ENCODE measurements around the gene LGR6.

Gene LGR6

DNA sequence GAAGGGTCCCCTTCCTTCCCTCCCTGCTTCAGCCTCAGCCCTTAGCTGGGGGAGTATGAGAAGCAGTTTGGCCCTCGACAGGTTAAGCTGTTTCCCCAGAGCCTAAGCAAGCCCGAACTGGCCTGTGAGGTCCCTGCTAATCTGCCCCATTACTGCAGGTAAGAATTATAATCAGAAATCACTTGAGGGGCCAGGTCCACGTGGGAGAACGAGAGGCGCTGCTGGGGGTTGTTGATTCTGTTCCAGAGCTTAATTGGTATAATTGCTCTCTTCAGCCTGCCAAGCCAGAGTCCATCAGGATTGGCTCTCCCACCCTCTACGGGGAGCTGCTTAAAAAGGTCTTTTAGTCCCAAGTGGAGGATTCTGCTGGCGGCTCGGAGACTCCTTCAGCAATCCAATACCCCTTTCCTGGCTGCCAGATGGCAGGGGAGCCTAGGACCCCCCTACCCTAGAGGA, 77.3 kb downstream of the LGR6 start:
- DNase-seq = no peak

DNA sequence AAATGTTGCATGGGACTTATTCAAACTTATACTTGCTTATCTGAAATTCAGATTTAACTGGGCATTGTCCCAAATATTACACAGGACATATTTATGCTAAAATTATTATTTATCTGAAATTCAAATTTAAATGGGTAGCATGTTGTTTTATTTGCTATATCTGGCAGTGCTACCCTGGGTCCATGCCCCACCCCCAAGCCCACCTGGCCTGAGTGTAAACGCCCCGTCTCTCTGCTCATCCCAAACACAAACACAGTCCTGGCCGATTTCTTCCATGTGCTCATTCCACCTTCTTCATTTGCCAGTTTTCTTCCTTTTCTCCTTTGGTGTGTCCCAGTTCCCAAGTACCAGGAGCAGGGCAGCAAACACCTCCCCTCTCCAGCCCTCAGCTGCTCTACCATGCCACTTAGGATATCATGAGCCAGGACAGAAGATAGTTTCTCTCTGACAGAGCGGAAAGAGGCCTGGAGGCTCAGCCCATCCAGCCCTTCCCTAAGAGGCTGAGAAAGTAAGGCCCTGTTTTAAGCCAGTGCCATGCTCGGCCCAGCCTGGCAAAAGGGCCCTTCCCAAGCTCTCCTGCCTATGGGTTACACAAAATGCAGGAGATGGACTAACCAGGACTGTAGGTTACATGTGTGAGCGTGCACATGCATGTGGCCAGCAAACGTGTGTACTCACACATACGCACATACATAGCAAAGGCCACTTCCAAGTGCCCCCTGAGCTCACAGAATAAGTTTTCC, 78.7 kb downstream of the LGR6 start:
- no peak for DNase-seq

DNA sequence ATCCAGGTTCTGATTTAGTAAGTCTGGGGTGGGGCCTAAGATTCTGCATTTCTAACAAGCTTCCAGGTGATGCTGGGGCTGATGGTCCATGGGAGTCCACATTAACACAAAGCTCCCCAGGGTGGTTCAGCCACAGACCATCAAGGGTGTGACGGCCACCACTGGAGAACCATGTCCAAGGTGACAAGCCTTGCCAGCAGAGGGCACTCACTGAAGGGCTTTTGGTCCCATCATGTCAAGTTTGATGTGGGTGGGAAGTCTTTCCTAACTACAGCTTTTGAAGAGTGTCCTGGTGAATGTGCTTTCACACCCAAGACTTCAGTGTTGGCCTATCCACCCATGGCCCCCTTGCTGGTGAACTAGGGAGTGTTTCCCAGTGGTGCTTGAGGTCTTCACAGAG, 81.0 kb downstream of the LGR6 start:
- peak; percentile 70 for DNase-seq

DNA sequence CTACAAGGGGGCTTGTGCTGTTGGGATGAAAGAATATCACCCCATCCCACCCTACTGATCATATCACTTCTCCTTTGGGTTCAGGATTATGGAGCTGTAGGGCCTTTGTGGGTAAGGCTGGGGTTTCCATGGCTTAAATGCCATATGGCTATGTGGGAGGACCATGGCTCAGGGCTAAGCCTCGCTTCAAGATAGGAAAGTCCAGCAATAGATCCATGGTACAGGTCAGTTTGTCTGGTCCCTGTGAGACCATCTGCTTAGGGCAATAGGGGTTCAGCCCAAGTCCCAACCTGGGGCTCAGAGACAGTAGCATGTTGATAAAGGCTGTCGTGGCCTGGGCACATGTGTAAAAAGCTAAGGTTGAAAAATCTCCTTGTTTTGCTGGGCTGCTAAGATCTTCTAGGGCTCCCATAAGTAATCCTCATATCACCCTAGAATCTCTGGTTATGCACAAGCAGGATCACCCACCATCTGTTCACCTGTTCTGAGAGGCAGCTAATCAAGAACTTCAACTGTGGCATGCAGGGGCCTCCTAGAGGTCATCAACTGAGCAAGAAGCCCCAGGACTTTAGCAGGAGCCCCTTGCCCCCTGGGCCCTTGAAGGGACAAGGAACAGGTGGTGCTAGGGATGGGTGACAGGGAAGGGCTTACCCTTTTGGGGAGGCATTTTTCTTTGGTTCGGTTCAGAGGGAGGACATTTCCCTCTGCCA, 81.6 kb downstream of the LGR6 start:
- no peak for DNase-seq

DNA sequence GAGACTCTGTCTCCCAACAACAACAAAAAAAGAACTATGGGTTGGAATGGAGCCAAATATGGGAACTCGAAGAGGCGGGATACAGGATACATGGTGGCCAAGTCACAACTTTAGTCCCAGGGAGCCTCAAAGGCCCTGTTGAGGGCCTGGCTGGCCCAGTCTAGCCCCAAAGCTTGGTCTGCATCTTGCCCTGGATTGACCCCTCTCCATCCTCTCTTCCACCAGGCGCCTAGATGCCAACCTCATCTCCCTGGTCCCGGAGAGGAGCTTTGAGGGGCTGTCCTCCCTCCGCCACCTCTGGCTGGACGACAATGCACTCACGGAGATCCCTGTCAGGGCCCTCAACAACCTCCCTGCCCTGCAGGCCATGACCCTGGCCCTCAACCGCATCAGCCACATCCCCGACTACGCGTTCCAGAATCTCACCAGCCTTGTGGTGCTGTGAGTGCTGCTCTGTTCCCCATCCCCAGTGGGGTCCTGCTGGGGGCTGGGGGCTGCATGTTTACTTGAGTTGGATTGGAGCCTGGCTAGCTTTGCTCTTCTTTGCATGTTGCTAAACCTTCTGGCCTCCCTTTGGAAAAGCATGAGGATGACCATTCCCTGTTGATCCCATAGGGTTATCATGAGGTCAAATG, 82.6 kb downstream of the LGR6 start:
- DNase-seq = no peak

DNA sequence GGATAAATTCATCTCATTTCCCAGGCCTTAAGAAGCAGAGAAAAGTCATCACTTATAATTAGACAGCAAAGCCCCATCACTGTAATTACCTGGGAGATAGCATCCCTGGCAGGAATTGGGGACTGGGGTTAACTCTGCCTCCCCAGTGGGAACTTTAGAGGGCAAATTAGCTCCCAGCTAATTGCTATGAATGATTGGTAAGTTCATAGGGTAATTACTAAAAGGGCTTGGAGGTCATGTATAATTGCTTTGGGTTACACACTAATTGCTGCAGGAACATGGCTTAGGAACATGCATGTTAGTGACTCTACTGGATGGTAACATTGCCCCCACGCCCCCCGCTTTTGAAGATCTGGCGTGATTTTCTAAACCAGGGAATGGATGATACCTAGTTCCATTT, 83.3 kb downstream of the LGR6 start:
- DNase-seq = no peak

DNA sequence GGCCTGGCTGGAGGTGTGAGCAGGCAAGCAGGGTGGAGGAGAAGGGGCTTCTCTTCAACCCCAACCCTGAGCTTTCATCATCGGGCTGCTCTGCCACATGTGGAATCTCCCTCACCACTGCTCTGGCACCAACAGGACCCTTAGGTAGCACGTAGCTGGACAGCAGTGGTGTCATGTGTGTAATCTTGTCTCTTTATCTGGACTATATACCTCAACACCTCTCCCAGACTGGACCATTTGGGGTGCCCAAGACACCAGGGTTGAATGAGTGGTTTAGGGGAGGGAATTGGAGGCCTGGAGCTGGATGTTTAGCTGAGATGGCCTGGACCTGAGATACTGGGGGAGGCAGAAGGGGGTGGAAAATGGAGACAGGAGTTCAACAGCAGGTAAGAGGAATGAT, 85.2 kb downstream of the LGR6 start:
- DNase-seq = no peak

DNA sequence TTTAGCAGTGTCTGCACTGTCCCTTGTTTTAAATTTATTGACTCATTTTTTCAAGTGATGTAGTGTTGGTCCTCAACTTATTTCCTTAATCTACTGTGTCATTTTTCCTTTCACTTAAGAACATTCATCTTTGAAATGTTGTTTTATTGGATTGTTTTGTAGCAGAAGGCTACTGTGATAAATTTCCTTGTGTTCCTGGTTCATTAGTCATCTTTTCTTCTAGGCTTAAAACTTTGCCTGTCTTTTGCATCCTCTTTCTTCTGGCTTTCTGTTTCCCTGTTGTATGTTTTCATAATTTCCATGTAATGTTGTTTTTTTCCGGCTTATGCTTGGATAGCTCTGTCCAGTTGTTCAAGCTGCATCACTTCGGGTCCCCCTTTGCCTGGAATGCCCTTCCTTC, 86.2 kb downstream of the LGR6 start:
- DNase-seq = no peak

DNA sequence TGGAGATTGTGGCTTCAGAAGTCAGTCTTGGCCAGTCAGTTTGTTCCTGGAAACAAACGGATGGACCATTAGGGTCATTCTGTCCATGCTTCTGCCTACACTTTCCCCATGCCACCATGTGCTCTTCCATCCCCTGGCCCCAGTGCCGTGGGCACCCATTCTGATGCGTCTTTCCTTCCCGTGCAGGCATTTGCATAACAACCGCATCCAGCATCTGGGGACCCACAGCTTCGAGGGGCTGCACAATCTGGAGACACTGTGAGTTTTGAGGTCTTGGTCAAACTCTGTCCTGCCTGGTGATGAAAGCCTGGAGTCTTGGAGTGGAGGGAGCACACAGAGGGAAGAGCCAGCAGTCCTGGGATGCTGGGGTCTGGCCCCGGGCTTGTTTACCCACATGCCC, 87.0 kb downstream of the LGR6 start:
- DNase-seq = no peak

DNA sequence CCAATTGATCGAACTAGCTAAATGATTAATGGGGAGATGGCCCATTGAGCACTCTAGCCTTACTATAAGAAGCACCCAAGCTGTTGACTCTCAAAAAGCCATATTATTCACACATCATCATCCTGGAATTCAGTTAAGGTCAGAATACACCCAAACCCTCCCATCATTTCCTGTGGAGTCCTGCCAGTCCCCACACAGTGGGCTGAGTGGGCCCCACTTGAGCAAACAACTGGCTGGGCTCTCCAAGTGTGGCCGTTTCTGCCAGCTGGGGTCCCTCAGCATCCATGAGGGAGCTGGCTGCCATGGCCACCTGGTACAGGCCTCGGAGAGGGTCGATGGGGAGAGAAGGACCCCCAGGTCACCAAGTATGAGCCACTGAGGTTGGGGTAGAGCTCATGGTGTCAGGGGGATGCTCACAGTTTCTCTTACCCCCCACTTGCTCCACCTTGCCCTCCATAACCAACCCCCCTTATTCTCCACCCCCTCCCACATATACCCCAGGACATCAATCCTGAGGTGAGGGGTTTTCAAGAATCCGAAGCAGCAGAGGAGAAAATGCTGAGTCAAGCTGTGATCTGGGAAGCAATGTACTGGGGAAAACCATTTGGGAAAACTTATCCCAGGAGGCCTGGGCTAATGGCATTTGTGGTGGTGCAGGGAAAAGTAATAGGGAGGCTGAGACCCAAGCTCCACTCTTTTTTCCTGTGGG, 87.9 kb downstream of the LGR6 start:
- DNase-seq = no peak

DNA sequence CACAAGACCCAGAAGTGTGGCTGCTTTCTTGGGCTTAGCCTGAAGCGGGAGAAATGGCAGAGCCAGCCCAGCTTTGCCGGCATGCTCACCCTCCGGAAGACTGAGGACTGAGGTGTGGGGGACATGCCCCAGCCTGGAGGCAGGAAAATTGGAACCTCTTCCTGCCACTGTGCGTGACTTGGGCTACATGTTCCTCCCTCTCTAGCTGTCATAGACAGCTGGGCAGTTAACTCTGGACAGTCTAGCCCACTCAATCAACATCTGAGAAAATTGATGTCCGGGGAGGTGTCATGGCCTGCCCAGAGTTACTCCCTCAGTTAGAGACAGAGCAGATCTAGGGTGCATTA, 88.4 kb downstream of the LGR6 start:
- DNase-seq = no peak

DNA sequence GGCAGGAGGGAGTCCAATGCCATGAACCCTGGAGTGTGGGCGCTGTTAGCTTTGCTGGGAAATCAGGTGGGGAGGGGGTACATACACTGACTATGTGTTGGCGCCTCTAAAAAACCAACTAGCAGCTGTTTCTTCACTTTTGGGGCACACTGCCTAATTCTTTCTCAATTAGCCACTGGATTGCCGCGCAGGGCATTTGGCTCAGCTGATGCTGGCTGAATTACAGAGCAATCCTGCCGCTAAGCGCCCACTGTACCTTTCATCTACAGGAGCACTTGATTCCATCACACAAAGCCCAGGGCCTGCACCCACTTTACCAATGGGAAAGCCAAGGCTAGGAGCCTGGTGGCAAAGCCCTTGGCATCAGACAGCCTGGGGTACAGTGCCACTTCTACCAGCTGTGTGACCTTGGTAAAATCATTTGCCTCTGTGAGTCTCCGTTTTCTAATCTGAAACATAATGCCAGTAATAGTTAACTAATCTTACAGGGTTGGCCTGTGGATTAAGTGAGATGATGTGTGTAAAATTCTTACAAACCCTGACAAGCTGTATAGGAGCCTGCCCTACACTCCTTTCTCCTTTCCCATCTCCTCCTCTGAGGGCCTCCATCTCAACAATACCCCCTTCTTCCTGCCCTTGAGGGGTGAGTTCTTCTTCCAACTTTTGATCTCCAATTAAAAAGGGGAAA, 89.1 kb downstream of the LGR6 start:
- no peak for DNase-seq

DNA sequence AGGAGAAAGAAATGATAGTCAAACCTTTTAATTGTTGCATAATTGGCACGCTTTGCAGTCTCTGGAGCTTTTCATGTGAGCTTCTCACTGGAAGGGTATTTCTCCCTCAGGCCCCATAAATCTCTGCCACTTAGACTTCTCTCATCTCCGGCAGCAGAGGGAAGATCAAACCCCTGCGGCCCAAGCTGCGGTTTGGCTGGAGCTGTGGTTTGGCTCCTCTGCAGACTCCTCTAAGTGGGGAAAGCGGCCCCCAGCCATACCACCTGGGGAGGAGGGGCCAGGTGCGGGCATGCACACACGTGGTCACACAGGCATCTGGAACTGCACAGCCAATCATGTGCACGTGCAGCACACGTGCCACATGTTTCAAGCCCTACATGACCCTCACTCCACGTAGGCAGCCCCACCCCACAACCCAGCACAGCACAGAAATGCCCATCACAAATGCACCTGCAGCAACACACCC, 89.8 kb downstream of the LGR6 start:
- DNase-seq = peak; percentile 53

DNA sequence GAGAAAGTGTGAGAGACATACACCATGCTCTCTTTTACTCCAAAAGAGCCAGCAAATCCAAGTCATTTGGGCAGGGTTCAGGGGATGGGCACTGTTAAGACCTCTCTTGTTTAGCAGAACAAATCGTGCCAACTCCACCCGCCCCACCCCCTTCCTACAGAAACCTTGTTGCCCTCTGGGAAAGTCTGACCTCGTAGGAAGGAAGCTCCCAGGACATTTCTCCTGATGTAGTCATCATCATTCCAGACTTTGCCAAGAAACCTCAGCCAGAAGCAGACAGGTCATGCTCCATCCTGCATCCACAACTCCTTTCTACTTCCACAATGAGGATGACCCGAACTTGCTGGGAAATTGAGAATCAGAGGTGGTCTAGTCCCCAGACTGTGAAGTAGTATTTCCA, 90.4 kb downstream of the LGR6 start:
- DNase-seq = no peak

DNA sequence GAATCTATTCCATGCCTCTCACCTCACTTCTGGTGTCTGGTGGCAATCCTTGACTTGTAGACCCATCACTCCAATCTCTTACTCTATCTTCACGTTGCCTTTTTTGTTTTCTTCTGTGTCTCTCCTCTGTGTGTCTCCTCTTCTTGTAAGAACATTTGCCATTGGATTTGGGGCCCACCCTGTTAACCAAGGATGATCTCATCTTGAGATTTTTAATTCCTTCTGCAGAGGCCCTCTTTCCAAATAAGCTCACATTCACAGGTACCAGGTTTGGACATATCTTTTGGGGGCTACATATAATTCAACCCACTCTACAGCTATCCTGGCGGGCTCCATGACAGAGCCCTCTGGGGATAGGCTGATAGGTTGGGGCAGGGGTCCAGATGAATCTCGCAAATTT, 92.3 kb downstream of the LGR6 start:
- no peak for DNase-seq

DNA sequence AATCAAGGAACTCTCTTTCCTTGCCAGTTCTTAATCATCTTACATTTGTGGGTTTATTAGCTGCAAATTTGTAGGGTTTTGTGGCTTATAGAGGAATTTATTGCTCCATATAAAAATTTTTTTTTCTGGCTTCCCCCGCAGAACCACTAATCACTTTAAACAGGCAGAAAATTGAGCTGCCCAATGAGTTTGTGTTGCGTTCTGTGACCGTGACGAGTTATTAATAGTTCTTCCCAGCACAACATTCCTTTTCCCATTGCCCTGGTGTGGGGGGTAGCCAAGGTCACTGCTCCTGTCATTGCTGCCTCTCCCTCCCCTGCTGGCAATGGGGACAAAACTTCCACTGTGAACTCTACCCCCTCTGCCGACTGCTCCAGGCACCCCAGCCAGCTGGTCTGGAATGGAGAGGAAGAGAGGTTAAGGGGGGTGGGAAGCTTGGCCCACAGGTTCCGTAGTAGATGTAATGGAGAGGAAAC, 93.1 kb downstream of the LGR6 start:
- DNase-seq = no peak

DNA sequence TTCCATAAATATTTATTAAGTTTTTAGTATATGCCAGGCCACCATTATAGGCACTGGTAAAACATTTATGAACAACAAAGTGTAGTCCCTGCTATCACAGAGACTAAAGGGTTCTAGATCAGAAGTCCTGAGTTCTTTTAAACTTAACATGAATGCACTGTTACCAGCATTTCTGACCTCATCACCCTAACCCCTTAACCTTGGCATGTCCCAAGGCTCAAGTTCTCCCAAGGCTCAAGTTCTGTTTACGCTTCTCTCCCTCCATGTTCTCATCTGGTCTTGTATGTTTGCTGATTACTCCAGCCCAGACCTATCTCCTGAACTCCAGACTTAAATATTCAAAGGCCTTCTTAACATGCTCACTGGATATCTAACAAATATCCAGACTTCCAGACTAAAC, 93.6 kb downstream of the LGR6 start:
- DNase-seq = no peak

DNA sequence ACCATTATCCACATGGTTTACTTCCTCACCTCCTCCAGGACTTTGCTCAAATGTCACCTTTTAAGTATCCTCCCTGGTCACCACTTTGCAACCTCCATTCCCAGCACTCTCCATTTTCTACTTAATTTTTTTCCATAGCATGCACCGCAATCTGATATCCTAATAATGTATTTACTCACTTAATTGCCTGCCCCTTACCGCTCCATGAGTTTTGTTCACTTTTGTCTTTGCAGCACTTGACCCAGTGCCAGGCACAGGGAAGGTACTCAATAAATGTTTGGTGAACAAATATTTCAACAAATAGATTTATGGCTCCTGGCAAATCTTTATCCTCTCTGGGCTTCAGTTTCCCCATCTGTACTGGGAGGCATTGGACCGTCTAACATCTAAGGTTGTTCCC, 94.6 kb downstream of the LGR6 start:
- DNase-seq = no peak

DNA sequence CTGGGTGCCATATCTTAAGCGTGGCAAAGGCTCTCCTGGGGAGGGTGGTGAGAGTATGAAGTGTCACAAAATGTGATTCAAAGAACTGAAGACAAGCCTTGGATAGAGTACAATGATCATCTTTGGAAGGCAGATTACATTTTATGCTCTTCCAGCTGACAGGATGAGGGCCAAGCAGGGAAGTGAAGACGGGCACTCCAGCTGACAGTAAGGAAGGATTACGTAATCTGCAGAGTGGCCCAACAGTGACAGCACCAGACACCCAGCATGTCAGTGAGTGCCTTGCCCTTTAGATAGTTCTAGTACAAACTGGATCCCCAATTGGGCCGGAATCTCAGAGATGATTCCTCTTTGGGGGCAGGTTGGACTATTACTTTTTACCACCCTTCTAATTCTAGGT, 95.4 kb downstream of the LGR6 start:
- no peak for DNase-seq

DNA sequence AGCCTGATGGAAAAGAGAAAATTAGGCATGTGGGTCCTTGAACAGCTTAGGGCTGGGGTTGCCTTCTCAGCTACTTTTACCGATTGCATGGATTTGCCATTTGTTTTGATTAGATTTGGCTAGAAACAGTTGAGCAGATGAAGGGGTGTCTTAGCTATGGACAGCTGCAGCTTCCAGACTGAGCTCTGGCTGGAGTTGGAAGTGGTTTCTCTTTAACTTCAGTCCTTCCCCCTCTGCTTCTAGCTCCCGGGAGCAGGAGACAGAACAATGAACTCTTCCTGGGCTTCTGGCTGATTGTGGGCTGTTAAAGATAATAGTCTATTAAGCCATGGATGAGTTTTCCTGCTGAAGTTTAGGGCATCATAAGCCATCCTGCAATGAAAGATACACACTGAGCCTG, 97.4 kb downstream of the LGR6 start:
- no peak for DNase-seq

DNA sequence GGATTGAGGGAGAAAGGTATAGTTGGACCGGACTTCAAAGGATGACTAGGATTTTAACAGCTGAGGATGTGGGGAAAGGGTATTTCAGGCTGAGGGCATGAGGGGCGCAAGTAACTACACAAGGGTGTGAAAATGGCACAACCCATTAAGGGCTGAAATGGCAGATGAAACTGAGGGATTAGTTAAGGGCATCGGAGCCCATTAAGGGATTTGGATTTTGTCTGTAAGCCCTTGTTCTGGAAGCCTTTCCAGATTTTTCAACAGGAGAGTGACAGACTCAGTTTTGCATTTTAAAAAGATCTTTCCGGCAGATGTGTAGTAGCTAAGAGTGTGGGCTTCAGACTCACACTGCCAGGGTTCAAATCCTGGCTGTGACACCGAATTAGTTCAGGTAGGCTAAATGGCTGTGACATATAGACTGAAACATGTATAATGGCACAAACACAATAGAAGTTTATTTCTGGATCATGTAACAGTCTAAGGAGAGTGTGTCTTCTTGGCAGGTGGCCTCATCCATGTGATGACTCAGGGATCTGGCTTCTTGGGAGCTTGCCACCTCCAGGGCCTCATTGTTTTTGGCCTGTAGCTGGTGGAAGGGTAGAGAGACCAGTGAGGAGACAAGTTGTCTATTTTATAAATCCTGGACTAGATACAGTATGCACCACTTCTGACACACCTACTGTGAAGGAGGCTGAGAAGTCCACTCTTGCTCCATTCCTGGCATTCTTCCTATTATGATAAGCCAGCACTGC, 98.5 kb downstream of the LGR6 start:
- DNase-seq = no peak

DNA sequence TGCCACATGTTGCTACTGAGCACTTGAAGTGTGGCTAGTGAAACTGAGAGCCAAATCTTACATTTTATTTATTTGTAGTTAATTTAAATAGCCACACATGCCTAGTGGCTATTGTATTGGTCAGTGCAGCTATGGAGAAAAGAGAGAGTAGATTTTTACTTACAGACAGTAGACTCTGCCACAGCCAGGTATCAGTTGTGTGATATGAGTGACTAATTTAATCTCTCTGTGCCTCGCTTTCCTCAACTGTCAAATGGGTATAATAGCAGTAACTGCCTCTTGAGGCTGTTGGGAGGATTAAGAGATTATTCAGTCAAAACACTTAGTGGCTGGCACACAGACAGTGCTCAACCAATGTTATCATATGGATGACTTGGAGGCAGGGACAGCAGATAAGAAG, 99.2 kb downstream of the LGR6 start:
- DNase-seq = no peak

Data from hematopoietic multipotent progenitor cell treated with erythropoietin and hydrocortisone succinate and interleukin-3 and kit ligand, for 4 days (in vitro differentiated cells).